GM18498 (cell line): ENCODE measurements around the gene PRR9.
A peak's percentile ranks its signal among the peaks of the same experiment; 100 is the strongest.
"Not testable (repeated sequence)": the region's sequence is repeated elsewhere in the genome, so short reads cannot be mapped to it uniquely, and the experiment has no call there.

Source experiments
- ATAC-seq: cut with Tn5 transposase; IDR thresholded peaks from one replicate; pipeline ENCODE4 v1.9.1; 2021; ENCODE audit warnings: mild to moderate bottlenecking, moderate library complexity; ENCODE audit not compliant: unreplicated experiment

Gene PRR9, protein sequence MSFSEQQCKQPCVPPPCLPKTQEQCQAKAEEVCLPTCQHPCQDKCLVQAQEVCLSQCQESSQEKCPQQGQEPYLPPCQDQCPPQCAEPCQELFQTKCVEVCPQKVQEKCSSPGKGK

GRCh38 chr1:153217212-153217611, at the start of gene PRR9:
Gene PRR9 (plus strand): TSS chr1:153217584. CDS start chr1:153218145, 561 bp downstream.
- ATAC-seq: no peak

DNA sequence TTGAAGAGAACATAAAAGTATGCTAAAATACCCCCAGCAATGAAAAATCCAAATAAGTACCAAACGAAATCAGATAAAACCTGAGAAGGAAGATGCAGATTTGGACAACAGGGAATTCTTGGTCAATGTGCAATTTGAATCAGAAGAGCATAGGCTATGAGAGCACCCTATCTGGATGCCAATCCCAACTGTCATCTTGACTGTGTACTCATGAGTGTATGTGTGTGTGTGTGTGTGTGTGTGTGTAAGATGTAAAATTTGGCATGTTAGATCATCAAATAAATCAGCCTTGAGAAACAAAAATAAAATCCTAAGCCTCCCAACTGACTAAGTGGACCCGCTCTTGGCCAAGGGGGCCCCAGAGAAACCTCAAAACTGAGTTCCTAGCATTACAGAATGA, 48.7 kb upstream of the PRR9 start:
- no peak for ATAC-seq

DNA sequence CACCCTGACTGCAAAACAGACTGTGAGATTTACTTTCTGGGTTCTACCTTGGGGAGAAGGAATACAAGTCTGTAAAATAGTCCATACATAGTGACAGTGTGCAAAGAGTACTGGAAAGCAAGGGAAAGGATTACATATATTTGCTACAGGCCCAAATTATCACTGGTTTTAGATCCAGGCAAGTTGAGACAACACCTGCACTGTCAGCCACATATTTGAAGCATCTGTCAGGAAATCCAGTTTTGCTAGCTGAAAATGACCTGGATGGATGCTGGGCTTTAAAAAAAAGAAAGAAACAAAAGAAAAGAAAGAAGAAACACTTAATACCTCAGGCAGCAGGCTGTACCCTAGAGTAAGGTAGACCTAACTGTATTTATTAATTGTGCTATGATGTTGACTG, 42.8 kb upstream of the PRR9 start:
- ATAC-seq: no peak

GRCh38 chr1:153178922-153179321, 38.5 kb upstream of the PRR9 start:
- ATAC-seq: no peak

- no peak for ATAC-seq
These were observed 36.8 kb upstream of the PRR9 start for GRCh38 chr1:153180556-153180955.

DNA sequence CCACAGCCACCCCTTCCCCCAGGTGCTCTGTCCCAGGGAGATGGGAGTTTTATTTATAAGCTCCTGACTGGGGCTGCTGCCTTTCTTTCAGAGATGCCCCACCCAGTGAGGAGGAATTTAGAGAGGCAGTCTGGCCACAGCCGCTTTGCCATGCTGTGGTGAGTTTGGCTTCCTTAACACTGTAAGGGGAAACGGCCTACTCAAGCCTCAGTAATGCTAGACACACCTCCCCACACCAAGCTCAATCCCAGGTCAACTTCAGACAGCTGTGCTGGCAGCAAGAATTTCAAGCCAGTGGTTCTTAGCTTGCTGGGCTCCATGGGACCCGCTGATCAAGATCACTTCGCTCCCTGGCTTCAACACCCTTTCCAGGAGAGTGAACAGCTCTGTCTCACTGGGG, 29.1 kb upstream of the PRR9 start:
- not testable (repeated sequence) for ATAC-seq

DNA sequence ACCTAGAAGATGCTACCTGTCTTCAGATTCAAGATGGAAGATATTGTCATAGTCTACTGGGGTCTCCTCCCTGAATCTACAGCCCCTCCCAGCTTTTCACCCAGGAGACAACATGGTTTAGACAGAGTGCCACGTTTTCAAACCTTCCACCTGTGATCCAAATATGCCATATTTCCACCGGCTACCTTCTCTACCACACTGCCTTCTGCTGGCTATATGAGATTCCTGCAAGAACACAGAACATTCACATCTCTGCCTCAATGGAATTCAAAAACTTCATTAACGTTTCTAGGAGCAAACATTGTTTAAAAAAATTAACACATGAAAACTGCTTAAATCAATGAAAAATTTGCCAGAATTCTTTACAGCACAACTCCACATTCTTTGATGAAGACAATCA, 27.0 kb upstream of the PRR9 start:
- no peak for ATAC-seq

DNA sequence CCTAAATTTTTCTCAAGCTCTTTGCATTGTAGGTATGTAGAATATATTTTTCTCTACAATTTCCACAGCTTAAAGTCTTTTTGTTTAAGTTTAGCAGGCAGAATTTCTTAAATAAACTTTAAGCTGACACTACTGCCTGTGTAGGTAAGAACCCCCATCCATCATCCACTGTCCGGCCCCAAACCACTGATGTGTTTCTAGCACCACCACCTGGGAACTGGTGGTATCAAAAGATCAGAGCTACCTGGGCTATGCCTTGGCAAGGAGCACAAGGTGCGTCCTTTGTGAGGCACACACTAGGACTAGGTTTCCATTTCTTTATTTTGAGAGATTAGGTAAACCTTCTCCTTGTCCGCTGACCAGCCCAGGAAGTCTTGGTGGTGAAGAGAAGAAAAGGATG, 24.7 kb upstream of the PRR9 start:
- no peak for ATAC-seq

GRCh38 chr1:153194331-153195050, 22.9 kb upstream of the PRR9 start:
- no peak for ATAC-seq

DNA sequence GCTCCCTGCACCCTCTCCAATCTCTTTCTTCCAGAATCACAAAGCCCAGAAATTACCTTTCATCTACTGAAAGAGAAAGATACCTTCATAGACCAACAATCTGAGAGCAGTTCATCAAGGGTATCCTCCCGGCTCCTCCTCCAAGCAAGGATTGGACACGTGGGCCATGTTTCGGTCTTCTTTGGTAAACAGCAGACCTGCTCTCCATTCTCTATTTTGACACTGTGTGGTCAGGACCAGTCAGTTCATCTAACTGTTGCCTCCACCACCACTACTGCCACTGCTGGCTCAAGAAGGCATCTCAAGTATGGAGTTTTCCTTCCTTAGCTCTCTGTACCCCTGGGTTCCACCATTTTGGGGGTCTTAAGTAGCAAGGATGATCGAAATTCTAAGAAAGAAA, 22.2 kb upstream of the PRR9 start:
- ATAC-seq: no peak

DNA sequence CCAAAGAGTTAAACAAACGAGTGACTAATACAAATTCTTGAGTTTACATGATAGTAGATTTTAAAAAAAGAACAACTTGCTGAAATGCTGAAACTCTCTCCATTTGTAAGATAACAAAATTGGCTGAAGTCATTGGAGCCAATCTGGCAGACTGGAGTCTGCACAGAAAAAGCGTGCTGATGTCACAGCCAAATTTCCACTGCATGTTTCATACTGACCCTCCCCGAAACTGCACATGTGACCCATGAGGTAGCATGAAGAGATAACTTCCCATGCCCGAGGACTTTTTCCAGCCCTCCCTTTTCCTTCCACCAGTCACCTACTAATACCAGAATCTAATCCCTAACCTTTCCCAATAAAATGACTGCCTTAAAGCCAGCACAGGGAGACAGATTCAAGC, 15.4 kb upstream of the PRR9 start:
- ATAC-seq: no peak

DNA sequence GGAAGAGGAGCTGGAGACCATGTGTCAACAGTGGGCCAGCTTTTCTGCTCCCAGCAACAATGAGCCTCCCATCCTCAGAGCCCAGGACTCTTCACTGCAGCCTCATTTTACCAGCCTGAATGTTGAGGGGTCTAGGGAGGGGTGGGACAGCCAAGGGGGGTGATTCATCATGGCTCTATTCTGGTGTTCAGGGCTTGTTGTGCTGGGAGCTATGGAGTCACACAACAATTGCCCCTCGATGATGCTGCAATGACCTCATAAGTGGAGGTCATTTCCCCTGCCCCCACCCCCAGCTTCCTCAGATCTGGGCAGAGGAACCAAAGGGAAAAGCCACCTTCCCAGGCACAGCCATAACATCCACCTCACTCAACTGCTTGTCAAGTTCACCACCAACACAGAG, 14.3 kb upstream of the PRR9 start, which contains the start of gene LELP1:
TSS of gene LELP1 (plus strand) at position 301 of the 400 bp plus-strand sequence. CDS start 1,278 bp downstream, outside the sequence.
- no peak for ATAC-seq

DNA sequence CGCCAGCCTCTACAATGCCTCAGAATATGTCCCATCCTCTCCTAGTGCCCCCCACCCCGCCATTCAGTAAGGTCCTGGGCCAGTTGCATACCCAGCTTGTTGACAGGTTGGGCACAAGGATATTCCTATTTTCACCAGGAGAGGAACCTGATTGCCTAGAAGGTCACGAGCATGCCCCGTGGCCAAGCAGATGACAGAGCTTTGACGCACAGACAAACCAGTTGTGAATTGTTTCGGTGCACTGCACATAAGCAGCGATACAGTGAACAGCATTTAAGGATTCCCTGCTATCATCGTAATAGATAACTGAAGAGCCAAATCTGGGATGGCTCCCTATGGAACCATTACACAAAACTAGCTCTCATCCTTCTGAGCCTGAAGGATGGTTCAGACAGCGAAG, 10.8 kb upstream of the PRR9 start:
- ATAC-seq: no peak

DNA sequence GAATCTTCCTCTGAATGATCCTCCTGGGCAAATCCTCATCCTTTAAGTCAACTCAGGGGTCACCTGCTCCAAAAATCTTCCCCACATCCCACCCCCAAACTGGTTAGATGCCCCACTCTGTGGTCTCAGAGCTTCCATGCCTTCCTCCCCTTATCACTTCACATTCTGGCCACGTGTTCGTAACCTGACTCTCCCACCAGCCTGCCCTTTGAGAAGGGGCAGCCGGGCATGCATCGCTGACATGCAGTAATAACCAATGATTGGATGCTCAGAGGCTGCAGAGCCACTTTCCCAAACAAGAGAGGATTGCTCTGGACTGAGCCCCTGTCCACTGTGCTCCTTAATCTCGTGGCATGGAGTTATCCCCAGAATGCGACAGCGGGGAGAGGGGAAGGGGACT, 7.2 kb upstream of the PRR9 start:
- no peak for ATAC-seq

DNA sequence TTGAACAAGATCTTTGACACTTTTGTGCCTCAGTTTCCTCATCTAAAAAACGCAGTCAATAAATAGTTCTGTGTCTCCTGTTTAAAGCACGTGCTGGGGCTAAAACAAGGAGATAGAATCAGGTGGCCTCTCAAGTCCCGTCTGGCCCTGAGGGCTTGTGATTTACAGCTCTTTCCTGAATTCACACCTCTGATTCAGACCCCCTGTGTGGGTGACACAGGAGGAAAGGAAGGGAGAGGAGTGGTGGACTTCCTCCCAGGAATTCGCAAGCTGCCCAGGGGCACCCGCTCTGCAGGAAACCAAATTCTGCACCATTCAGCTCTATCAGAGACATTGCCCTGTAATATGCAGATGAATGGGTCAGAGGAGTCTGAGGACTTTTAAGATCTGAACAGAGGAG, 5.2 kb upstream of the PRR9 start:
- no peak for ATAC-seq

DNA sequence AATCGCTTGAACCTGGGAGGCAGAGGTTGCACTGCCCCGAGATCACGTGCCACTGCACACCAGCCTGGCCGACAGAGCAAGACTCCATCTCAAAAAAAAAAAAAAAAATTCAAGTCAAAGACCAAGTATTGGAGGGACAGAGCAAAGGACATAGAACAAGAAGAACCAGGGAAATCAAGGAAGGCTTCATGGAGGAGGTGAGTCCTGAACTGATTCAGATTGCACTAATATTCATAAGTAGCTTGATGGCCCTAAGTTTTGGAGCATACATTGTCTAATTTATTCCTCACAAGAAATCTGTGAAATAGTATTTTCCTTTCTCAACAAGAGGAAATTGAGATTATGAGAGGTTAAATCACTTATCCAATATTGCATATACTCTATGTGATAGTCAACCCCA, 3.9 kb upstream of the PRR9 start:
- ATAC-seq: no peak

DNA sequence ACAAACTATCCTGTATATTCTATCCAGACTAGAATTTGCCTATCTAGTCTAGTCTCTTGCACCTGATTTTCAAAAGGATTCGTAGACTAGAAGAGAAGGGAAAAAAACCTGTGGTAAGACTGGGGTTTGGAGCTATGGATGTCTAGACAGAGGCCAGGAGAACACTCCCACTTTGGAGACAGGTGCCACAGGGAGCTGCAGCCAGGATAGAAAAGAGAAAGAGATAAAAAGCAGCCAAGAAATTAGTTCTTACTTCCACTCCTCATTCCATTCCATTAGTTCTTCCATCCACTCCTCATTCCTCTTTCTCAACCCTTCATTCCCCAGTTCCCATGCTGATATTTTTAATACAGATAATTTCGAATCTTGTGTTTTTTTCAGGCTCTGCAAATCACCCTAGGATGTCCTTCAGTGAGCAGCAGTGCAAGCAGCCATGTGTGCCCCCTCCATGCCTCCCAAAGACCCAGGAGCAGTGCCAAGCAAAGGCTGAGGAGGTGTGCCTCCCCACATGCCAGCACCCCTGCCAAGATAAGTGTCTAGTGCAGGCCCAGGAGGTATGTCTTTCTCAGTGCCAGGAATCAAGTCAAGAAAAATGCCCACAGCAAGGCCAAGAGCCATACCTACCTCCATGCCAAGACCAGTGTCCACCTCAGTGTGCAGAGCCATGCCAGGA, 496 bp downstream of the PRR9 start:
- no peak for ATAC-seq

DNA sequence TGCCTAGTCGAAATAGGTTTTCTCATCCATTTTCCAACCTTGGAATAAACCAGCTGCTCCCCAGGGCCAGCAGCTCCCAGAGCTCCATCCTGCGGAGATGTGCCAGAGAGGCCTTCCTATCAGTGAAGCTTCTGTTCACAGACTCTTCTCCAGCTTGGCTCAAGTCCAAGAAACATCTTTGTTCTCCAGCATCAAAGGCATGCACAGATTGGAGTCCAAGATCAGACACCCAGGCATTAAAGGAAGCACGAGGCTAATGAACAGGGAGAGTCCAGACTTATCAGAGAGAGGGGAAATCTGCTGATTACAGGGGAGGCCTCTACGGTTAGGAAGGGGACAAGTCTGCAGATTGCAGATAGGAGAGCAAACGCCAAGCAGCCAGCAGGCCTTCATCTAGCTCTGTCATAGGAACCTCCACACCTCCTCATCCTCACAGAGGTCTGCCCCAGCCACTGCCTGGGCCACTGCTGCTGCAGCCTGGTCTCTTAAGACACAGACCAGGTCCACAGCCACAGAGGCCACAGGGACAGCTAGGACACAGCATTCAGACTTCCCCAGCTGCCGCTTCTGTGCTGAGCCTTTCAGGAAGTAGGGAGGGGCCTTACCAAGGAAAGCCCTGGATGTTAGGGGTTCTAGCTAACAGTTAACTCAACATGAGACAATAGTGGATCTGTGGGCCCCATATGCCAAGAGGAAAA, 3.4 kb downstream of the PRR9 start:
- no peak for ATAC-seq

DNA sequence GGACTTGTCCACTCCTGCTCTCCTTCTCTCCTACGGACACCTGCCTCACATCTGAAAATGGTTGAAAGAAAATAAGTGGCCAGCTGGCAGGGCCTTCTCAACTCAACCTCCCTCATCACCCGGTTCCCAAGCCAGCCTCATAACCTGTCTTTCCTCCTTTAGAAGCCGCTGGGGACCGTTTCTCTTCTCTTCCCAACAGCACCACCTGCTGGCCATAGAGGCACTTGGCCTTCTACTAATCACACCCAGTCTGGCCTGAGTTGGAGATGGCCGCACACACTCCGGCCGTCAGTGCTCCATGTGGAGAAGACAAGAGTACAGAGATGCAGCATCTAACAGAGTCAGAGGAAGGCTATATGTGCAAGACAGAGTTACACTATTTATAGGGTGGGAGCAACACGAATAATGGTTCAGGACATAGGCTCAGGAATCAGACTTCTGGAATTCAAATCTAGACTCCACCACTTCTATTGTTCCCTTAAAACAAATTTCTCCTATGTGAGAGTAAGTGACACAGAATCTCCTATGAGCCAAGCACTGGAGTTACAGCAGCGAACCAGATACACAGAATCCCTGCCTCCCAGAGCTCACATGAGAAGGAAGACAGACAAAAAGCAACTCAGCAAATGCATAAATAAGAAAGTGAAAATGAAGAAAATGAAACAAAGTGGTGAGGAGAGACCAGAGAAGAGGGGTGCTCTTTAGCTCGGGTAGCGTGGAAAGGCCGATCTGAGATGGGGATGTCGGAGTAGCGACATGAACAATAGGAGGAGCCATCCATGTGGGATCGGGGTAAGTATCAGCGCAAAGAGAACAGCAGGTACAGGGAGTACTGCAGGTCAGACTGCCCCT, 5.9 kb downstream of the PRR9 start:
- ATAC-seq: peak; percentile 83

DNA sequence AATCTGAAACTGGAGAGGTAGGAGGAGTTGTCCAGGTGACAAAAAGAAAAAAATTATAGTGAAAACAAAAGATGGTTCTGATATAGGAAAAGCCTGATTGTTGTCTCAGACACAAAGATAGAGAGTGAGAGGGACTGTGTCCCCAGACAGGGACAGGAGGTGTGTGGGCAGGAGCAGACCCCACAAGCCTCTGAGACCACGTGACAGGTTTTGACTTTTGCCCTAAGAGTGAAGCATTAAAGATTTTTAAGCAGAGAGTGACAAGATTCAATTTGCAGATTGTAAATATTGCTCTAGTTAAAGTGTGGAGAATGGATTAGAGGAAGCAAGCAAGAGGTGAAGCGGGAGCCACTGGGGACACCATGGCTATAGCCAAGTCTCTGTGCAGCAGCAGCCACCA, 10.4 kb downstream of the PRR9 start:
- no peak for ATAC-seq

DNA sequence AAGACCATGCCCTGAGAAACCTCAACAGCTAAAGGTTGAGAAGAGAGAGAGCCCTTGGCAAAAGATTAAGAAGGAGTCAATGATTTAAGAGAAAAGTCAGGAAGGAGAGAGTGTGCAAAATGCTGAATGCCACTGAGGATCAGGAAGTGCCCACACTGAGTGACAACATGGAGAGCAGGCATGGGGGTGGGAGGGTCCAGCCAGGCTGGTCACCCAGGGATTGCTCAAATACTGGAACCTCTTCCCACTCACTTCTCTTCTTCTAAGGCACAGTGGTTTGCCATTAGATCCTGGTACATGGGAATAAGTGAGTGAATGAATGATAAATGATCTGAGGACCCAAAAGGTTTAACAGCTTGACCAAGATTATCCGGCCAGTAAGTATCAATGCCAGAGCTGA, 11.1 kb downstream of the PRR9 start:
- no peak for ATAC-seq
